Fibroblast of skin of abdomen (primary cell): ENCODE measurements around the gene RCL1.
"Not testable (repeated sequence)": the region's sequence is repeated elsewhere in the genome, so short reads cannot be mapped to it uniquely, and the experiment has no call there.

Experiments used
- DNase-seq: peaks from one replicate; pipeline ENCODE4 v3.0.0-alpha.2; 2013

The RCL1 gene

DNA sequence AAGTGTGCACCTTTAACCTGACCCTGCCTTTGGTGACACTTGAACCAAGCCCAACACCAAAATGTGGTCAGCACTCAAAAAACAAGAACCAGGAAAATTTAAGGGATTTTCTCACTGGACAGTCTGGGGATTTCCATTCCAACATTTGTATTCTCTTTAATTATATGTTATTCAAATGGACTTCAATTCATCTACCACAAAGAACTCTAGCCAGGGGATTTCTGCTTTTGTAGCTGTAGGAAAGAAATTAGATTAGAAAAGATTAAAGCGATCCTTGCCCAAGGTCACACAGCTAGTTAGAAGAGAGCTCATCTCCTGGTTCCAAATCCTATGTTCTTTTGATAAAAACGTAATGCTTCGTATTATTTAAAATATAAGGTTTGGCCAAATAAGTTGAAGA, 97.5 kb downstream of the RCL1 start:
- DNase-seq, result no peak

DNA sequence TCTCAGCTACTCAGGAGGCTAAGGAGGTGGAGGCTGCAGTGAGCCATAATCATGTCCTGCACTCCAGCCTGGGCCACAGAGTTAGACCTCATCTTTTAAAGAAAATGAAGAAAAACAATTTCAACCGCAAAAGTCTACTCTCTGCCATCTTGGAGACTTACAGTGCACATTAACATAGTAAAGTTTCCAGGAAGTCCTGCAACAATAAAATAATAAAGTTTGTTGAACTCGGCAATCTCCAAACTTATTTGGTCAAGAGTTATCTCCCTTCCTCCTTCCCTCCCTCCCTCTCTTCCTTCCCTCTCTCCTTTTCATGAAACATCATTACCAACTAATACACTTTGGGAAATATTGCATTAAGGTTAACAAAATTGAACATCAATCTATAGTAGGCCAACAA, 98.2 kb downstream of the RCL1 start:
- DNase-seq, result no peak

DNA sequence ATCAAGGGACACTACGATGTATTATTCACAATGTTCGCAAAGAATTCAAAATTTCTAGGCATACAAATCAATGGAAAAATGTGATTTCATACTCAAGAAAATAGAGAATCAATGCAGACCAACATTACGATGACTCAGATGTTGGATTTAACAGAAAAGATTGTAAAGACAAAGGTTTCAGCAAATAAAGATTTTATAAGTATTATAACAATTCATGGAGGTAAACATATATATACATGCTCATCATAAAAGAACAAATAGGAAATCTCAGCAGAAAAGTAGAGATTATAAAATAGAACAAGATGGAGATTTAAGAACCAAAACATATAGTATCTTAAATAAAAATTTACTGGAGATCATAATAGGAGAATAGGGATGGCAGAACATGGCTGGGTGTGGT, 98.9 kb downstream of the RCL1 start:
- no peak for DNase-seq

DNA sequence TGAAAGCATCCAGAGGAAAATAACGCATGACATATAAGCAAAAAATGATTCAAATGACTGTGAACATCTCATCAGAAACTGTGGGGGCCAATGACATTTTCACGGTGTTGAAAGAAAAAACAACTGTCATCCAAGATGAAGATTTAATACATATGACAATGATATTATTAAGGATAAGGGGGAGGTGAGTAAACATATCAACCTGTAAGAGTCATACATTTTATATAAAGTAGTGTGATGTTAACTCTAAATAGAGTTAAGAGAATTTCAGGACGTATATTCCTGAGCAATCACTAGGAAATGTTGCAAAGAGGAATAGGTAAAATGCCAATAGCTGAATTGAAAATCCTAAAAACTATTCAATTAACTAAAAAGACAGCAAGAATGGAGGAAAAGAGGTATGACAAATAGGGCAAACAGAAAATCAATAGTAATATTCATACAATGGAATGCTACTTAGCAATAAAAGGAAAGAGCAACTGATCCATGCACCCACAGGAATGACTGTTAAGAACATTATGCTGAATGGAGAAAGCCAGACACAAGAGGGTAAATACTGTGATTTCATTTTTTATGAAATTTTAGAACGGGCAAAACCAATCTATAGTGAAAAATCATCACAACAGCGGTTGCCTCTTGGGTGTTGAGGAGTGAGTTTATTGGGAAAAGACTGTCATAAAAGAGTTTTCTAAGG, 99.9 kb downstream of the RCL1 start:
- no peak for DNase-seq

DNA sequence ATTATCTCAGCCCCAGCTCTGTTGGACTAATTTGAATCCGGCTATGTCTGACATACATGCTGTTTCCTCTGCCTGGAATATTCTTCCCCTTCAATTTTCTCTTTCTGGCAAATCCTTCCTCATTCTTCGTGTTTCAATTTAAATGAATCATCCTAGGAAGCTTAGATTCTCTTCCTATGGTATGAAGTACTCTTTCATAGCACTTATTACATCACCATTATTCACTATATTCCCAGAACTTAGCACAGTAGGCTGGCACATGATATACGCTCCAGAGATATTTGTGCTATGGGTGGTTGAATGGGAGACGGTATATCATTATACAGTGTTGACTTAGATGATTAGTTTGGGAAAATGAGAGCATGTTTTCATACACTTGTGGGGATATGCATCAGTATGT, 101.3 kb downstream of the RCL1 start:
- DNase-seq, result peak; percentile 62

DNA sequence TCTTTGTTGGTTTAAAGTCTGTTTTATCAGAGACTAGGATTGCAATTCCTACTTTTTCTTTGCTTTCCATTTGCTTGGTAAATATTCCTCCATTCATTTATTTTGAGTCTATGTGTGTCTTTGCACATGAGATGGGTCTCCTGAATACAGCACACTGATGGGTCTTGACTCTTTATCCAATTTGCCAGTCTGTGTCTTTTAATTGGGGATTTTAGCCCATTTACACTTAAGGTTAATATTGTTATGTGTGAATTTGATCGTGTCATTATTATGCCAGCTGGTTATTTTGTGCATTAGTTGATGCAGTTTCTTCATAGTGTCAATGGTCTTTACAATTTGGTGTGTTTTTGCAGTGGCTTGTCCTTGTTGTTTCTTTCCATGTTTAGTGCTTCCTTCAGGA, 107.1 kb downstream of the RCL1 start:
- DNase-seq, result not testable (repeated sequence)

DNA sequence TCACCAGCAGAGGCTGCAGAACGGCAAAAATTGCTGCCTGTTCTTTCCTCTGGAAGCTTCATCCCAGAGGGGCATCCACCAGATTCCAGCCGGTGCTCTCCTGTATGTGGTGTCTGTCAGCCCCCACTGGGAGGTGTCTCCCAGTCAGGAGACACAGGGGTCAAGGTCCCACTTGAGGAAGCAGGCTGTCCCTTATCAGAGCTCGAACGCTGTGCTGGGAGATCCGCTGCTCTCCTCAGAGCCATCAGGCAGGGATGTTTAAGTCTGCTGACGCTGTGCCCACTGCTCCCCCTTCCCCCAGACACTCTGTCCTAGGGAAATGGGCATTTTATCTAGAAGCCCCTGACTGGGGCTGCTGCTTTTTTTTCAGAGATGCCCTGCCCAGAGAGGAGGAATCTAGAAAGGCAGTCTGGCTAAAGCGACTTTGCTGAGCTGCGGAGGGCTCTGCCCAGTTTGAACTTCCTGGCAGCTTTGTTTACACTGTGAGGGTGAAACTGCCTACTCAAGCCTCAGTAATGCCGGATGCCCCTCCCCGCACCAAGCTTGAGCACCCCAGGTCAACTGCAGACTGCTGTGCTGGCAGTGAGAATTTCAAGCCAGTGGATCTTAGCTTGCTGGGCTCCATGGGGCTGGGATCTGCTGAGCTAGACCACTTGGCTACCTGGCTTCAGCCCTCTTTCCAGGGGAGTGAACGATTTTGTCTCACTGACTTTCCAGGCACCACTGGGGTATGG, 108.8 kb downstream of the RCL1 start:
- DNase-seq, result not testable (repeated sequence)

DNA sequence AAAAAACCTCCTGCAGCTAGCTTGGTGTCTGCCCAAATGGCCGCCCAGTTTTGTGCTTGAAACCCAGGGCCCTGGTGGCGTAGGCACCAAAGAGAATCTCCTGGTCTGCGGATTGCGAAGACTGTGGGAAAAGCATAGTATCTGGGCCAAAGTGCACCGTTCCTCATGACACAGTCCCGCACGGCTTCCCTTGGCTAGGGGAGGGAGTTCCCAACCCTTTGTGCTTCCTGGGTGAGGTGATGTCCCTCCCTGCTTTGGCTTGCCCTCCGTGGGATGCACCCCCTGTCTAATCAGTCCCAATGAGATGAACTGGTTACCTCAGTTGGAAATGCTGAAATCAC, 109.4 kb downstream of the RCL1 start:
- DNase-seq, result no peak

DNA sequence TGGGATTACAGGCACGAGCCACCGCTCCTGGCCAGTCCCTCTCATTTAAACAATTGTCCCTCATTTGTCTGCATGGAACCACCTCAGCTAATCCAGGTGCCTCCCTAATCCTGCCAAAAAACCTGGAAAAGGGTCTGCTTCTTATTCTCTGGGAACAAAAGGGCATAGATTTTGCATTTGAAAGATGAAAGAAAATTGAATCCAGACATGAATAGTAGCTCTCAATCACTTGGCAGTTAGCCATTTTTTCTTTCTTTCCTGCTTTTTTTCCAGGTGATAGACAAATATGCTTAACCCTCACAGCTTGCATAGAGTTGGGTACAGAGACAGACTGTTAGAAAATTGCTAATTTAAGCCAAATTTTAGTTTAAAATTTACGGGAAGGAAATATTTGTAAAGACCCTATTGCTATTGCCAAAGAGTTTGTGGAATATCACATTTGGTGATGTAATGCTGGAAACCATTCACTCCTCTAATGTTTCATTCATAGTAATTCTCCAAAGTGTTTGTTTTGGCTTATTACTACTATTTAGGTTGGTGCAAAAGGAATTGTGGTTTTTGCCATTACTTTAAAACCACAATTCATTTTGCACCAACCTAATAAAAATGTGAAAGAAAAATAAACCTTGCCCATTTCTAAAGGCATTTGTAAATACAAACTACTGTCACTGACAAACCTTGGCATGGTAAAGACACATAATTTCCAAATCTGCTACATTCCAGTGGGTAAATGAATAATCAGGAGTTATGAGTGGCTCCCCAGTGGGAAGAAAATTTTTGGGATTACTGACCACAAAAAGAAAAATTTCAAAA, 111.8 kb downstream of the RCL1 start:
- peak; percentile 67 for DNase-seq

DNA sequence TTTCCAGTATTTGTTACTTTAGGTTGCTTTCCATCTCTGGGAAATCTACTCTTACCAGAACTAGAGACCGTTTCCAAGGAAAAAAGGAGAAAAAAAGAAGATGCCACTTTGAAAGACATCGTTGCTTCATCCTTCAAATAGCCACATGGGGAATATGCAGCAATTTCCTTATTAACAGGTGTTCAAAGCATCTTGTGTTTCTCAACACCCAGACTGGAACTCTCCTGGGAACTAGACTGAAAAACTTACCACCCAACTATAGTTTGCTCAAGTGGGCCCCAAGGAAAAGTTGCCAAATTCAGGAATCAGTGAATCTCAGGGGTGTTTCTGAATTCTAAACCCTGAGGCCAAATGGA, 112.4 kb downstream of the RCL1 start:
- DNase-seq, result no peak
